DOHH2 (cell line): ENCODE results near the gene PARVB.

Source experiments
- CTCF ChIP-seq: fragments of 200-600 bp; sonication (generic); IDR thresholded peaks from one replicate; pipeline ENCODE4 v1.5.1; 2014; ENCODE audit warnings: antibody characterized with exemption, mild to moderate bottlenecking, low read depth, low read length; ENCODE audit not compliant: poor library complexity, severe bottlenecking
- EZH2phosphoT487 ChIP-seq: fragments of 200-600 bp; sonication (generic); IDR thresholded peaks from 2 replicates; pipeline ENCODE4 v1.6.1; 2017; ENCODE audit warnings: borderline replicate concordance, mild to moderate bottlenecking, antibody characterized with exemption, low read length, moderate library complexity, mixed read lengths

GRCh38 chr22:44144046-44144569, 120.0 kb downstream of the PARVB start:
- TF ChIP-seq CTCF (no peak), EZH2phosphoT487 (no peak)
